ENCODE data around the gene EBI3.

EBI3 gene

DNA sequence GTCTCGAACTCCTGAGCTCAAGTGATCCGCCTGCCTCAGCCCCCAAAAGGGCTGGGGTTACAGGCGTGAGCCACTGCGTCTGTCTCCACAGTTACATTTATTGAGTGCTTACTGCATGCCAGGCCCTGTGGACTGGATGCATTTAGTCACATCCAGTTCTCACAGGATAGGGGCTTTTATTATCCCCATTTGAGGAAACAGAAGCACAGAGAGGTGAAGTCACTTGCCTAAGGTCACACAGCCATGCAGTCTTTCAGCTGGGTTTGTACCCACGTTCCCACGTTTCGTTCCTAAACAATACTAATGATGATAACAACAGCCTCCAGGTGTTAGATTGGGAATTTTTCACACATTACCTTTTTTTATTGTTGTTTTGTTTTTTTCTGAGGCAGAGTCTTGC is 9.1 kb upstream of the EBI3 start:
- no peak for ATAC-seq
- TF ChIP-seq ESRRG (CRISPR knock-in tag; IDR thresholded peaks at IDR 0.05) = no peak
- no peak for TF ChIP-seq OSR1 (CRISPR knock-in tag; IDR thresholded peaks at IDR 0.05)
- TF ChIP-seq, protein P1, sequence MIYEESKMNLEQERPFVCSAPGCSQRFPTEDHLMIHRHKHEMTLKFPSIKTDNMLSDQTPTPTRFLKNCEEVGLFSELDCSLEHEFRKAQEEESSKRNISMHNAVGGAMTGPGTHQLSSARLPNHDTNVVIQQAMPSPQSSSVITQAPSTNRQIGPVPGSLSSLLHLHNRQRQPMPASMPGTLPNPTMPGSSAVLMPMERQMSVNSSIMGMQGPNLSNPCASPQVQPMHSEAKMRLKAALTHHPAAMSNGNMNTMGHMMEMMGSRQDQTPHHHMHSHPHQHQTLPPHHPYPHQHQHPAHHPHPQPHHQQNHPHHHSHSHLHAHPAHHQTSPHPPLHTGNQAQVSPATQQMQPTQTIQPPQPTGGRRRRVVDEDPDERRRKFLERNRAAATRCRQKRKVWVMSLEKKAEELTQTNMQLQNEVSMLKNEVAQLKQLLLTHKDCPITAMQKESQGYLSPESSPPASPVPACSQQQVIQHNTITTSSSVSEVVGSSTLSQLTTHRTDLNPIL (CRISPR knock-in tag; IDR thresholded peaks at IDR 0.05; ENCODE audit: low read depth) = no peak
- TF ChIP-seq ZC3H10 (CRISPR knock-in tag; IDR thresholded peaks at IDR 0.05) = no peak
- TF ChIP-seq TOX (CRISPR knock-in tag; IDR thresholded peaks at IDR 0.05; ENCODE audit: borderline replicate concordance) = no peak
- TF ChIP-seq ZFP3 (CRISPR knock-in tag; IDR thresholded peaks at IDR 0.05) = no peak
- TF ChIP-seq ZFP30 (CRISPR knock-in tag; IDR thresholded peaks at IDR 0.05) = no peak
- TF ChIP-seq CSDC2 (CRISPR knock-in tag; IDR thresholded peaks at IDR 0.05) = no peak
- TF ChIP-seq ZNF8 (CRISPR knock-in tag; IDR thresholded peaks at IDR 0.05) = no peak
- TF ChIP-seq RARB (CRISPR knock-in tag; IDR thresholded peaks at IDR 0.05) = no peak
- TF ChIP-seq BACH2 (CRISPR knock-in tag; IDR thresholded peaks at IDR 0.05; ENCODE audit: borderline replicate concordance) = no peak
- no peak for TF ChIP-seq SNAI2 (CRISPR knock-in tag; IDR thresholded peaks at IDR 0.05)
- TF ChIP-seq TCF4 (CRISPR knock-in tag; IDR thresholded peaks at IDR 0.05; ENCODE audit: borderline replicate concordance) = no peak
- no peak for TF ChIP-seq ISL1 (CRISPR knock-in tag; IDR thresholded peaks at IDR 0.05)
- no peak for TF ChIP-seq ZNF70 (CRISPR knock-in tag; IDR thresholded peaks at IDR 0.05)
- no peak for TF ChIP-seq GLIS3 (CRISPR knock-in tag; IDR thresholded peaks at IDR 0.05)
- no peak for TF ChIP-seq ARNTL (CRISPR knock-in tag; IDR thresholded peaks at IDR 0.05; ENCODE audit: borderline replicate concordance, low read depth)
- no peak for TF ChIP-seq ZNF565 (CRISPR knock-in tag; conservative IDR thresholded peaks at IDR 0.05; ENCODE audit: low read depth)

DNA sequence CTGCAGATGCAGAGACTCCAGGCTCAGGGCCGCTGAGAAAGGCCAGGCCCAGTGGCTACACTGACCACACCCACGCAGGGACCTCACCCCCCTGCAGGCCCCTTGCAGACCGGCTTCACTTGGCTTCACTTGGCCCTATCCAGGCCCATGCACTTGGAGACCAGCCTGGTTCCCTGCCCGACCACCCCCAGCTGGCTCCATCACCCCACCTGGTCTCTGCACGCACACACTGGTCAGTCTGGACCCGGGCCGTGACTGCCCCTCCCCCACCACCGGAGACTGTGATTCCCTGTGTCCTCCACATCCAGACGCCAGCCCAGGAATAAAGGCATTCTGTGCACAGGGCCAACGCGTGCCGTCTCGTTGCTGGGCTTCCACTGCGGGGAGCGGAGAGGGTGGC is 4.9 kb upstream of the EBI3 start:
- no peak for ATAC-seq
- TF ChIP-seq ZNF70 (CRISPR knock-in tag; IDR thresholded peaks at IDR 0.05) (no peak), ZNF565 (CRISPR knock-in tag; conservative IDR thresholded peaks at IDR 0.05; ENCODE audit: low read depth) (no peak), ZFP30 (CRISPR knock-in tag; IDR thresholded peaks at IDR 0.05) (no peak), TCF4 (CRISPR knock-in tag; IDR thresholded peaks at IDR 0.05; ENCODE audit: borderline replicate concordance) (no peak), ZNF8 (CRISPR knock-in tag; IDR thresholded peaks at IDR 0.05) (no peak), BACH2 (CRISPR knock-in tag; IDR thresholded peaks at IDR 0.05; ENCODE audit: borderline replicate concordance) (no peak), OSR1 (CRISPR knock-in tag; IDR thresholded peaks at IDR 0.05) (no peak)
- TF ChIP-seq, protein P2, sequence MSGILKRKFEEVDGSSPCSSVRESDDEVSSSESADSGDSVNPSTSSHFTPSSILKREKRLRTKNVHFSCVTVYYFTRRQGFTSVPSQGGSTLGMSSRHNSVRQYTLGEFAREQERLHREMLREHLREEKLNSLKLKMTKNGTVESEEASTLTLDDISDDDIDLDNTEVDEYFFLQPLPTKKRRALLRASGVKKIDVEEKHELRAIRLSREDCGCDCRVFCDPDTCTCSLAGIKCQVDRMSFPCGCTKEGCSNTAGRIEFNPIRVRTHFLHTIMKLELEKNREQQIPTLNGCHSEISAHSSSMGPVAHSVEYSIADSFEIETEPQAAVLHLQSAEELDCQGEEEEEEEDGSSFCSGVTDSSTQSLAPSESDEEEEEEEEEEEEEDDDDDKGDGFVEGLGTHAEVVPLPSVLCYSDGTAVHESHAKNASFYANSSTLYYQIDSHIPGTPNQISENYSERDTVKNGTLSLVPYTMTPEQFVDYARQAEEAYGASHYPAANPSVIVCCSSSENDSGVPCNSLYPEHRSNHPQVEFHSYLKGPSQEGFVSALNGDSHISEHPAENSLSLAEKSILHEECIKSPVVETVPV (CRISPR knock-in tag; IDR thresholded peaks at IDR 0.05) = no peak
- TF ChIP-seq, protein P3, sequence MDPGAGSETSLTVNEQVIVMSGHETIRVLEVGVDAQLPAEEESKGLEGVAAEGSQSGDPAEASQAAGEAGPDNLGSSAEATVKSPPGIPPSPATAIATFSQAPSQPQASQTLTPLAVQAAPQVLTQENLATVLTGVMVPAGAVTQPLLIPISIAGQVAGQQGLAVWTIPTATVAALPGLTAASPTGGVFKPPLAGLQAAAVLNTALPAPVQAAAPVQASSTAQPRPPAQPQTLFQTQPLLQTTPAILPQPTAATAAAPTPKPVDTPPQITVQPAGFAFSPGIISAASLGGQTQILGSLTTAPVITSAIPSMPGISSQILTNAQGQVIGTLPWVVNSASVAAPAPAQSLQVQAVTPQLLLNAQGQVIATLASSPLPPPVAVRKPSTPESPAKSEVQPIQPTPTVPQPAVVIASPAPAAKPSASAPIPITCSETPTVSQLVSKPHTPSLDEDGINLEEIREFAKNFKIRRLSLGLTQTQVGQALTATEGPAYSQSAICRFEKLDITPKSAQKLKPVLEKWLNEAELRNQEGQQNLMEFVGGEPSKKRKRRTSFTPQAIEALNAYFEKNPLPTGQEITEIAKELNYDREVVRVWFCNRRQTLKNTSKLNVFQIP (CRISPR knock-in tag; IDR thresholded peaks at IDR 0.05; ENCODE audit: borderline replicate concordance, low read depth) = no peak

DNA sequence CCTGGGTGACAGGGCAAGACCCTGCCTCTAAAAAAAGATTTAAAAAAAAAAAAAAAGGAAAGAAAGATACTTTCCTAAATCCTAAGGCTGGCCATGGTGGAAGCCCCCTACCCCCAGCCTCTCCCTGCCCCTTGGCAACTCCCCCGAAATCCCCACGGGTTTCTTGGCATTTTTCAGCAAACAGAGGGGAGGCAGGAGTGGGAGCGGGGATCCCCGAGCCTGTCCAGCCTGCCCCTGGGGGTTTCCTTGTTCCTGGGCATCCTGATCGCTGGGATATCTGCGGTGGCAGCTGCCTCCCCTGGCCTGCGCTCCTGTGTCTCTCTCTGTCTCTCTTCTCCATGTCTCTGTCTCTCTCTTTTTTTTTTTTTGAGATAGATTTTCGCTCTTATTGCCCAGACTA is 3.4 kb upstream of the EBI3 start:
- no peak for ATAC-seq

More for the DNA sequence above, 3.4 kb upstream of the EBI3 start:
- TF ChIP-seq, protein P1 (CRISPR knock-in tag; IDR thresholded peaks at IDR 0.05; ENCODE audit: low read depth) = no peak
- TF ChIP-seq, protein P4, sequence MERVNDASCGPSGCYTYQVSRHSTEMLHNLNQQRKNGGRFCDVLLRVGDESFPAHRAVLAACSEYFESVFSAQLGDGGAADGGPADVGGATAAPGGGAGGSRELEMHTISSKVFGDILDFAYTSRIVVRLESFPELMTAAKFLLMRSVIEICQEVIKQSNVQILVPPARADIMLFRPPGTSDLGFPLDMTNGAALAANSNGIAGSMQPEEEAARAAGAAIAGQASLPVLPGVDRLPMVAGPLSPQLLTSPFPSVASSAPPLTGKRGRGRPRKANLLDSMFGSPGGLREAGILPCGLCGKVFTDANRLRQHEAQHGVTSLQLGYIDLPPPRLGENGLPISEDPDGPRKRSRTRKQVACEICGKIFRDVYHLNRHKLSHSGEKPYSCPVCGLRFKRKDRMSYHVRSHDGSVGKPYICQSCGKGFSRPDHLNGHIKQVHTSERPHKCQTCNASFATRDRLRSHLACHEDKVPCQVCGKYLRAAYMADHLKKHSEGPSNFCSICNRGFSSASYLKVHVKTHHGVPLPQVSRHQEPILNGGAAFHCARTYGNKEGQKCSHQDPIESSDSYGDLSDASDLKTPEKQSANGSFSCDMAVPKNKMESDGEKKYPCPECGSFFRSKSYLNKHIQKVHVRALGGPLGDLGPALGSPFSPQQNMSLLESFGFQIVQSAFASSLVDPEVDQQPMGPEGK (CRISPR knock-in tag; IDR thresholded peaks at IDR 0.05; ENCODE audit: borderline replicate concordance) = no peak
- no peak for TF ChIP-seq GLIS3 (CRISPR knock-in tag; IDR thresholded peaks at IDR 0.05)
